GM12878 (cell line): ENCODE results near the gene SCN8A. TPM values are rescaled to one million over a fixed set of nuclear protein-coding genes. Genes with fewer than 3 reads are reported as not detected.

Experiments
- ATAC-seq: fragments of 200-7000 bp; cut with Tn5 transposase; 3 replicates; pipeline ENCODE4 v1.9.1; 2020; ENCODE audit warnings: mild to moderate bottlenecking, moderate library complexity
- BruUV-seq: library from RNA; stranded (reverse); fragments of 400-500 nt; replicated peaks from 2 replicates; lab custom pipeline; 2021; lab: Mats Ljungman, UMichigan
- CTCF ChIA-PET: fragments of 300-600 bp; sonication (Branson Sonifier 250); formaldehyde crosslinking; extraction: SDS; loops from one replicate; lab custom pipeline; 2021; ENCODE audit warnings: inconsistent platforms; lab: Yijun Ruan, JAX
- POLR2A ChIA-PET: fragments of 350-600 bp; formaldehyde crosslinking; extraction: SDS; loops from one replicate; lab custom pipeline; 2021; ENCODE audit warnings: inconsistent platforms; lab: Charles Lee
- RAD21 ChIA-PET: fragments of 300-600 bp; sonication (Branson Sonifier 250); formaldehyde crosslinking; loops from one replicate; lab custom pipeline; 2023; ENCODE audit warnings: antibody characterized with exemption; ENCODE audit not compliant: unreplicated experiment; lab: Charles Lee
- SMC1A ChIA-PET: fragments of 300-600 bp; sonication (Branson Sonifier 250); formaldehyde crosslinking; loops from one replicate; lab custom pipeline; 2023; ENCODE audit not compliant: unreplicated experiment, uncharacterized antibody; lab: Charles Lee
- DNase-seq: peaks from one replicate; pipeline ENCODE4 v3.0.0-alpha.2; 2011; ENCODE audit warnings: low read depth, low spot score
- FAIRE-seq: peaks from 3 replicates; lab custom pipeline; 2011; peaks lifted over from hg19 to GRCh38; lab: Jason Lieb, UNC
- H2AFZ ChIP-seq: 2 replicates; pipeline ENCODE4 v1.6.0; 2011; ENCODE audit warnings: low read depth, low read length, control low read depth; ENCODE audit not compliant: control insufficient read depth
- H3K27ac ChIP-seq: 2 replicates; pipeline ENCODE4 v1.5.1; 2011; ENCODE audit warnings: control low read depth; ENCODE audit not compliant: control insufficient read depth, insufficient read depth
- H3K27me3 ChIP-seq, 2 experiments: replicated peaks in 1 of 2; 2 replicates each; pipeline versions ENCODE4 v1.6.0 to v1.6.1; 2011; ENCODE audit warnings: low read length in 1 of 2; ENCODE audit not compliant: control insufficient read depth in 2 of 2, insufficient read depth in 2 of 2
- H3K36me3 ChIP-seq, 2 experiments: 2 replicates each; pipeline ENCODE4 v1.5.1; 2011; ENCODE audit warnings: low read length in 1 of 2; ENCODE audit not compliant: control insufficient read depth in 2 of 2, insufficient read depth in 2 of 2
- H3K4me1 ChIP-seq: 2 replicates; pipeline ENCODE4 v1.6.1; 2011; ENCODE audit warnings: mild to moderate bottlenecking, low read length, moderate library complexity, mixed read lengths; ENCODE audit not compliant: control insufficient read depth, insufficient read depth
- H3K4me2 ChIP-seq: 2 replicates; pipeline ENCODE4 v1.6.0; 2011; ENCODE audit warnings: control low read depth; ENCODE audit not compliant: control insufficient read depth, insufficient read depth
- H3K4me3 ChIP-seq: fragments of 200-600 bp; sonication (generic); 2 replicates; pipeline ENCODE4 v1.5.1; 2016
- H3K79me2 ChIP-seq: 2 replicates; pipeline ENCODE4 v1.6.0; 2011; ENCODE audit warnings: low read length; ENCODE audit not compliant: control insufficient read depth, insufficient read depth
- H3K9ac ChIP-seq: 2 replicates; pipeline ENCODE4 v1.8.0; 2011; ENCODE audit warnings: low read length, control low read depth, mixed read lengths; ENCODE audit not compliant: control insufficient read depth, insufficient read depth
- H3K9me3 ChIP-seq: replicated peaks from 3 replicates; pipeline ENCODE4 v1.5.1; 2011; ENCODE audit warnings: mild to moderate bottlenecking, low read length; ENCODE audit not compliant: control insufficient read depth, insufficient read depth
- H4K20me1 ChIP-seq: 2 replicates; pipeline ENCODE4 v1.6.0; 2011; ENCODE audit not compliant: control insufficient read depth, insufficient read depth
- NRF1 ChIP-seq: conservative IDR thresholded peaks from 2 replicates; pipeline ENCODE4 v1.6.1; 2011; ENCODE audit warnings: mild to moderate bottlenecking, low read depth, low read length, improper control_type of control experiment
- POLR2AphosphoS5 ChIP-seq: IDR thresholded peaks from 2 replicates; pipeline ENCODE4 v1.6.1; 2011; ENCODE audit warnings: mild to moderate bottlenecking, low read length, inconsistent platforms
- RAD21 ChIP-seq: IDR thresholded peaks from 2 replicates; pipeline ENCODE4 v1.6.1; 2011; ENCODE audit warnings: mild to moderate bottlenecking, low read depth, low read length, moderate library complexity; ENCODE audit not compliant: insufficient read depth
- RUNX3 ChIP-seq: IDR thresholded peaks from 2 replicates; pipeline ENCODE4 v1.6.1; 2012; ENCODE audit warnings: low read length, inconsistent platforms
- WGBS: methylation state at CpG from one replicate; pipeline ENCODE4 v1.1.6; 2016; ENCODE audit warnings: low lambda C conversion rate; ENCODE audit not compliant: insufficient replicate concordance, insufficient coverage; ENCODE audit errors: missing lambda C conversion rate; 5-methylcytosine and 5-hydroxymethylcytosine counted together
- in situ Hi-C: fragments of 300-500 bp; cut with MboI; formaldehyde crosslinking; loops from 9 replicates; pipeline ENCODE4 v1.14.3; 2018; ENCODE audit warnings: mixed read lengths
- intact Hi-C: fragments of 100-400 bp; cut with micrococcal nuclease; formaldehyde crosslinking; loops from one replicate; pipeline ENCODE4 v1.14.2; 2022; ENCODE audit not compliant: unreplicated experiment
- polyA plus RNA-seq, 11 experiments: library from polyadenylated mRNA; depleted of rRNA in 4 of 11; unstranded in 6 of 11; stranded (reverse) in 5 of 11; fragments of >200 nt; fragmentation: Nextera tagmentation in 4 of 11; fragmentation: Illumina TruSeq in 1 of 11; extraction: Ambion mirVana in 4 of 11; extraction: Trizol in 1 of 11; gene quantifications; 1 replicate in 1 of 11; 2 replicates in 10 of 11; pipeline versions ENCODE4 v1.2.1 to v1.2.3, GENCODE V29; 2011 to 2016; ENCODE audit warnings: inconsistent platforms in 2 of 11, missing spikeins in 2 of 11, low read depth in 1 of 11
- total RNA-seq, 4 experiments: library from RNA; depleted of rRNA in 3 of 4; stranded (reverse); fragments of >200 nt in 3 of 4; fragmentation: Illumina TruSeq in 1 of 4; extraction: Trizol in 1 of 4; gene quantifications; 2 replicates each; pipeline versions ENCODE4 v1.2.1 to v1.2.3, GENCODE V29; 2013 to 2021
- TF ChIP-seq, protein P1 (sequence below), 3 experiments: IDR thresholded peaks in 2 of 3; conservative IDR thresholded peaks in 1 of 3; 2 replicates each; pipeline ENCODE4 v1.5.1; 2011; ENCODE audit warnings: low read depth in 3 of 3, low read length in 3 of 3, mild to moderate bottlenecking in 3 of 3, control low read depth in 2 of 3, moderate library complexity in 2 of 3, inconsistent platforms in 1 of 3, mixed read lengths in 1 of 3; ENCODE audit not compliant: control insufficient read depth in 2 of 3, insufficient read depth in 1 of 3; ENCODE audit errors: extremely low read depth in 1 of 3

The SCN8A gene
- total and polyA plus RNA-seq, 10 of the 15 experiments (the other 5 are each of a cell fraction or from before 2014, with no cell fraction given): 0.02 to 0.23 (median 0.06) TPM; not detected in 2

DNA sequence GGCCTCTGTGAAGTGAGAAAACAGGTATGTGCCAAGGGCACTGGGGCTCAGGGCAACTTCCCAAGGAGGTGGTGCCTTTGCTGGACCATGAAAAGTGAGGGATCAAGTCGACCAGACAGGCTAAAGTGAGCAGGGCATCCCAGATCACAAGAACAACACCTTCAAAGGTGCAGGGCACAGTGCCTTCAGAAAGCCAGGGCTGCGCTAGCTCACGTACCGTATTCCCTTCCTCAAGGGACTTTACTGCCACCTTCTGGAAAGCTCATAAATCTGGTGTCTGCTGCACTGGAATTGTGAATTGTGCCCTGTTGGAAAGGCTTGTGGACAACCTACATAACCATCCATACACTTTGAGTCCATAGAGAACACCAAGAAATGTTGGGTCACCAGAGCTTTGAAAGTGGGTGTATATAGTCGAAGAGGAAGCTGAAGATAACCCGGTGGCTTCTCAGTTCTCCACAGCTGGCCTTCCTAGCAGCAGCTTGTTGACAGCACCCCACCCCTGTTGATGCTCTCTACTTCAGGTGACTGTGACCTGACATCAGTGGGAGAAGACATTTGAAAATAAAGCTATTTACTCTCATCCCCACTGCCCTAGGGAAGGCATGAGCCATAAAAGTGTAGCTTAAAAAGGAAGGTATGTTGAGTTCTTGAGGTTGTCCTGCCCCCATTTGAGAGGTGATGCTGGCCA lies 233.0 kb downstream of the SCN8A start:
- peaks cover 4 to 11% of the 10 kb centered on the region in 2 experiments; a peak in 3 of 4 replicates for H3K27me3 ChIP-seq
- ATAC-seq: no peak
- no peaks in the 10 kb centered on the region; the same call in 1 of the 2 replicates for H4K20me1 ChIP-seq
- 42% methylated on average over 6 of the region's 6 CpGs for WGBS
- H3K9me3 ChIP-seq: no peaks in the 10 kb centered on the region
- no peak overlapping the region for H2AFZ ChIP-seq
- intact Hi-C loops (no loop called here), in situ Hi-C loops (no loop called here)
- FAIRE-seq: no peak
- no peaks in the 10 kb centered on the region for H3K79me2 ChIP-seq
- no peak overlapping the region for H3K4me3 ChIP-seq
- ChIA-PET SMC1A (no interaction called here), POLR2A (interaction anchor here (0.7 kb wide), 1 partner anchor 1061 kb away, joined by 3 read pairs; no protein-coding TSS in a partner anchor), CTCF (interaction anchor here (0.6 to 1.4 kb wide), 5 partner anchors 8 to 406 kb away, joined by 3 to 6 read pairs (median 4); no protein-coding TSS in a partner anchor), RAD21 (no interaction called here)
- no peak overlapping the region for H3K9ac ChIP-seq
- BruUV-seq: no TSS peak
- no peaks in the 10 kb centered on the region for H3K36me3 ChIP-seq
- no peak overlapping the region for H3K27ac ChIP-seq
- H3K4me2 ChIP-seq: no peak overlapping the region
- TF ChIP-seq RAD21: peak; percentile 31
- TF ChIP-seq POLR2AphosphoS5: no peak
- TF ChIP-seq RUNX3: no peak
- TF ChIP-seq NRF1: no peak
- TF ChIP-seq, protein P1, sequence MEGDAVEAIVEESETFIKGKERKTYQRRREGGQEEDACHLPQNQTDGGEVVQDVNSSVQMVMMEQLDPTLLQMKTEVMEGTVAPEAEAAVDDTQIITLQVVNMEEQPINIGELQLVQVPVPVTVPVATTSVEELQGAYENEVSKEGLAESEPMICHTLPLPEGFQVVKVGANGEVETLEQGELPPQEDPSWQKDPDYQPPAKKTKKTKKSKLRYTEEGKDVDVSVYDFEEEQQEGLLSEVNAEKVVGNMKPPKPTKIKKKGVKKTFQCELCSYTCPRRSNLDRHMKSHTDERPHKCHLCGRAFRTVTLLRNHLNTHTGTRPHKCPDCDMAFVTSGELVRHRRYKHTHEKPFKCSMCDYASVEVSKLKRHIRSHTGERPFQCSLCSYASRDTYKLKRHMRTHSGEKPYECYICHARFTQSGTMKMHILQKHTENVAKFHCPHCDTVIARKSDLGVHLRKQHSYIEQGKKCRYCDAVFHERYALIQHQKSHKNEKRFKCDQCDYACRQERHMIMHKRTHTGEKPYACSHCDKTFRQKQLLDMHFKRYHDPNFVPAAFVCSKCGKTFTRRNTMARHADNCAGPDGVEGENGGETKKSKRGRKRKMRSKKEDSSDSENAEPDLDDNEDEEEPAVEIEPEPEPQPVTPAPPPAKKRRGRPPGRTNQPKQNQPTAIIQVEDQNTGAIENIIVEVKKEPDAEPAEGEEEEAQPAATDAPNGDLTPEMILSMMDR (IDR thresholded peaks at IDR 0.05 in 2 of 3, conservative IDR thresholded peaks at IDR 0.05 in 1 of 3; ENCODE audit: control insufficient read depth in 2 of 3, extremely low read depth in 1 of 3, insufficient read depth in 1 of 3, low read depth in 3 of 3, low read length in 3 of 3): peak; percentile 16 to 24 (median 16); a peak in 3 of 6 replicates
- no peaks in the 10 kb centered on the region for H3K4me1 ChIP-seq
- no peak for DNase-seq
